Measurements from ENCODE around the gene CASP9. TPM values are rescaled to one million over a fixed set of nuclear protein-coding genes. Genes with fewer than 3 reads are reported as not detected.
"Not testable (repeated sequence)": the region's sequence is repeated elsewhere in the genome, so short reads cannot be mapped to it uniquely, and the experiment has no call there.

Gene CASP9
- total RNA-seq, 6 experiments from 2014 or later, result 2.3 to 9.0 (median 8.2) TPM

GRCh38 chr1:15460708-15461095 is 63.3 kb downstream of the CASP9 start:
- H3K4me1 ChIP-seq, result no peaks in the 10 kb centered on the region
- no peaks in the 10 kb centered on the region for H3K36me3 ChIP-seq
- DNase-seq, result no peak
- no peak for TF ChIP-seq POLR2A (IDR thresholded peaks at IDR 0.05)
- TF ChIP-seq, protein P1, sequence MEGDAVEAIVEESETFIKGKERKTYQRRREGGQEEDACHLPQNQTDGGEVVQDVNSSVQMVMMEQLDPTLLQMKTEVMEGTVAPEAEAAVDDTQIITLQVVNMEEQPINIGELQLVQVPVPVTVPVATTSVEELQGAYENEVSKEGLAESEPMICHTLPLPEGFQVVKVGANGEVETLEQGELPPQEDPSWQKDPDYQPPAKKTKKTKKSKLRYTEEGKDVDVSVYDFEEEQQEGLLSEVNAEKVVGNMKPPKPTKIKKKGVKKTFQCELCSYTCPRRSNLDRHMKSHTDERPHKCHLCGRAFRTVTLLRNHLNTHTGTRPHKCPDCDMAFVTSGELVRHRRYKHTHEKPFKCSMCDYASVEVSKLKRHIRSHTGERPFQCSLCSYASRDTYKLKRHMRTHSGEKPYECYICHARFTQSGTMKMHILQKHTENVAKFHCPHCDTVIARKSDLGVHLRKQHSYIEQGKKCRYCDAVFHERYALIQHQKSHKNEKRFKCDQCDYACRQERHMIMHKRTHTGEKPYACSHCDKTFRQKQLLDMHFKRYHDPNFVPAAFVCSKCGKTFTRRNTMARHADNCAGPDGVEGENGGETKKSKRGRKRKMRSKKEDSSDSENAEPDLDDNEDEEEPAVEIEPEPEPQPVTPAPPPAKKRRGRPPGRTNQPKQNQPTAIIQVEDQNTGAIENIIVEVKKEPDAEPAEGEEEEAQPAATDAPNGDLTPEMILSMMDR (IDR thresholded peaks at IDR 0.05), result no peak
- H3K4me3 ChIP-seq, result no peak overlapping the region
- intact Hi-C loops (cut with DNase I), result no loop called here
- 80% methylated on average over 9 of the region's 9 CpGs for WGBS (ENCODE audit: insufficient coverage, low coverage, low lambda C conversion rate, missing lambda C conversion rate)
- no peak for ATAC-seq
- H3K27me3 ChIP-seq, result no peaks in the 10 kb centered on the region
- no peak overlapping the region for H3K27ac ChIP-seq
- H3K9me3 ChIP-seq, result no peaks in the 10 kb centered on the region

GRCh38 chr1:15459771-15460707 is 64.0 kb downstream of the CASP9 start:
- H3K4me1 ChIP-seq, result no peaks in the 10 kb centered on the region
- H3K36me3 ChIP-seq, result no peaks in the 10 kb centered on the region
- H3K27me3 ChIP-seq, result no peaks in the 10 kb centered on the region
- DNase-seq (no peak), ATAC-seq (no peak)
- TF ChIP-seq POLR2A (IDR thresholded peaks at IDR 0.05), result no peak
- TF ChIP-seq, protein P1 (IDR thresholded peaks at IDR 0.05), result no peak
- H3K9me3 ChIP-seq, result no peaks in the 10 kb centered on the region
- H3K27ac ChIP-seq, result no peak overlapping the region
- intact Hi-C loops (cut with DNase I), result no loop called here
- 59% methylated on average over 8 of the region's 10 CpGs for WGBS (ENCODE audit: insufficient coverage, low coverage, low lambda C conversion rate, missing lambda C conversion rate)
- H3K4me3 ChIP-seq, result no peak overlapping the region

GRCh38 chr1:15458388-15458787 is 65.6 kb downstream of the CASP9 start:
- H3K4me3 ChIP-seq; H3K4me1 ChIP-seq; H3K27ac ChIP-seq; H3K9me3 ChIP-seq; DNase-seq; H3K36me3 ChIP-seq; H3K27me3 ChIP-seq; ATAC-seq; intact Hi-C loops (cut with DNase I): not testable (repeated sequence)
- 77% methylated on average over 4 of the region's 4 CpGs for WGBS (ENCODE audit: insufficient coverage, low coverage, low lambda C conversion rate, missing lambda C conversion rate)

- no peak for DNase-seq
- intact Hi-C loops (cut with DNase I), result no loop called here
Measured at GRCh38 chr1:15457585-15457984, 66.4 kb downstream of the CASP9 start.

More at GRCh38 chr1:15457585-15457984, 66.4 kb downstream of the CASP9 start:
- WGBS (ENCODE audit: insufficient coverage, low coverage, low lambda C conversion rate, missing lambda C conversion rate), result 65% methylated on average over 2 of the region's 2 CpGs
- Histone ChIP-seq H3K36me3 (no peaks in the 10 kb centered on the region), H3K27ac (no peak overlapping the region), H3K4me3 (no peak overlapping the region), H3K9me3 (no peaks in the 10 kb centered on the region), H3K27me3 (no peaks in the 10 kb centered on the region), H3K4me1 (no peaks in the 10 kb centered on the region)
- TF ChIP-seq, protein P1 (IDR thresholded peaks at IDR 0.05), result no peak
- TF ChIP-seq POLR2A (IDR thresholded peaks at IDR 0.05), result no peak
- no peak for ATAC-seq
